ENCODE measurements around the gene NOS1.

NOS1 gene

DNA sequence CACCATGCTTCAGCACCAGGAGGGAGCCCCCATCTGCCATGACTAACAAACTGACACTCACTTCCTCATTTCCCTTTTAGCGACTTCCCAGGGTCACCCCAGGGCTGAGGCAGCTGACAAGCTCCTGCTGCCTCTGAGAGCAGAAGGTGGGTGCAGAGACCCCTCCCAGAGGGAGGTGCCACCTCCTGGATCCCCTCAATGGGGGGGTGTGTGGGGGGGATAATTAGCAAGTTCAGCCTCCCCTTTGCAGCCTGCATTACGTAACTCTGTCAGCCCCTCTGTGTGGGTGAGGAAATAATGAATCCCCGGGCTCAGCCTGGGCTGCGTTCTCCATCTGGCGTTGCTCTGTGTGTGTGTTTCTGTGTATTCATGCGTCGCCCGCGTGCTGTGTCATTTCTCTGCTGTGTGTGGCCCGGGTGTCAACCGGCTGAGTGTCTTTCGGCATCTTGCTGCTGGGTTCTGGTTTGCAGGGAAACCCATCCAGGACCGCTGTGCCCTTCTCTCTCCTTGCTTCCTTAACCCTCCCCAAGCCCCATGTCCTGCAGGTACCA, 28.0 kb downstream of the NOS1 start:
- TF ChIP-seq, protein P1, sequence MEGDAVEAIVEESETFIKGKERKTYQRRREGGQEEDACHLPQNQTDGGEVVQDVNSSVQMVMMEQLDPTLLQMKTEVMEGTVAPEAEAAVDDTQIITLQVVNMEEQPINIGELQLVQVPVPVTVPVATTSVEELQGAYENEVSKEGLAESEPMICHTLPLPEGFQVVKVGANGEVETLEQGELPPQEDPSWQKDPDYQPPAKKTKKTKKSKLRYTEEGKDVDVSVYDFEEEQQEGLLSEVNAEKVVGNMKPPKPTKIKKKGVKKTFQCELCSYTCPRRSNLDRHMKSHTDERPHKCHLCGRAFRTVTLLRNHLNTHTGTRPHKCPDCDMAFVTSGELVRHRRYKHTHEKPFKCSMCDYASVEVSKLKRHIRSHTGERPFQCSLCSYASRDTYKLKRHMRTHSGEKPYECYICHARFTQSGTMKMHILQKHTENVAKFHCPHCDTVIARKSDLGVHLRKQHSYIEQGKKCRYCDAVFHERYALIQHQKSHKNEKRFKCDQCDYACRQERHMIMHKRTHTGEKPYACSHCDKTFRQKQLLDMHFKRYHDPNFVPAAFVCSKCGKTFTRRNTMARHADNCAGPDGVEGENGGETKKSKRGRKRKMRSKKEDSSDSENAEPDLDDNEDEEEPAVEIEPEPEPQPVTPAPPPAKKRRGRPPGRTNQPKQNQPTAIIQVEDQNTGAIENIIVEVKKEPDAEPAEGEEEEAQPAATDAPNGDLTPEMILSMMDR (IDR thresholded peaks at IDR 0.05; ENCODE audit: borderline replicate concordance, insufficient read depth, low read depth, low read length), result no peak
- H3K4me3 ChIP-seq (ENCODE audit: low read depth, low read length), result no peak overlapping the region

DNA sequence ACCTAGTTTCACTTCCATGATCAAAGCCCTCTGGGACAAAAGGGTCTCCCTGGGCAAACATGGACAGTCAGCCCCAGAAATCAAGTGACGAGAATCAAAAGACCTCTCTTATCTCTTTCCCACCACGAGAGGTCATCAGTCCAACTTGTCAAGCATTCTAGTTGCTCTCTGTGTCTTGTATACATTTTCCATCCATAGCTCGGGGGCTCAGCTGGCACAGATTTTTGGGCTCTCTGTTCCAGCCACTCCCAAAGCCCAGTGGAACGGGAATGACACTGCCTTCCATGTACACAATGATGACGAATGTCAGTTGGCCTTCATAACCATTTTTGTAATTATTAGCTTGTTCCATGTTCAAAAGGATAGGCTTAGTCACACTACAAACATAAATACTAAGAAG, 29.7 kb downstream of the NOS1 start:
- H3K4me3 ChIP-seq (ENCODE audit: low read depth, low read length), result no peak overlapping the region
- TF ChIP-seq, protein P1 (IDR thresholded peaks at IDR 0.05; ENCODE audit: borderline replicate concordance, insufficient read depth, low read depth, low read length), result no peak

DNA sequence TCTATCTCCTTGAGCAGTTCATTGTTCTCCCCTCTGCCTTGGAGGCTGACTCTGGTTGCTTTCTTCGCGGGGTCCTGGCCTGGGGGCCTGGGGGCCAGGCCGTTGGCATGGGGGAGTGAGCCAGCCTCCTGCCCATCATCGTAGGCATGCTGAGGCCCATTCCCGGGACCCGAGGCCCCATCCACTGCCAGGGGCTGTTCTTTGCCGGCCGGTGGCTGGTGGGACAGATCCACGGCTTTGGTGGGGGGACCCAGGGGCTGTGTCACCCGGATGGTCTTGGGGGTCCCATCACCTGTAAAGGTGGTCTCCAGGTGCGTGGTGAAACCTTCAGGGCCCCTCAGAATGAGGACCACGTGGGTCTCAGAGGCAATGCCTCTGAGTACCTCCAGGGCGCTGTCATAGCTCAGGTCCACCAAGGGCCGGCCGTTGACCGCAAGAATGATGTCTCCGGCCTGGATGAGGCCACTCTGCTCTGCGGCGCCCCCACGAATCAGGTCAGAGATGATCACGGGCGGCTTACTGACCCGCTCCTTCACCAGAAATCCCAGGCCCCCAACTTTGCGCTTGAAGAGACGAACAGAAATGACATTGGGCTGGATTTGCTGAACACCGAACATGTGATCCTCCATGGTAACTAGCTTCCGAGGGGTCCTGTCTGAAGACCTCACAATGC, 30.8 kb downstream of the NOS1 start:
- H3K4me3 ChIP-seq (ENCODE audit: low read depth, low read length), result no peak overlapping the region
- TF ChIP-seq, protein P1 (IDR thresholded peaks at IDR 0.05; ENCODE audit: borderline replicate concordance, insufficient read depth, low read depth, low read length), result no peak

DNA sequence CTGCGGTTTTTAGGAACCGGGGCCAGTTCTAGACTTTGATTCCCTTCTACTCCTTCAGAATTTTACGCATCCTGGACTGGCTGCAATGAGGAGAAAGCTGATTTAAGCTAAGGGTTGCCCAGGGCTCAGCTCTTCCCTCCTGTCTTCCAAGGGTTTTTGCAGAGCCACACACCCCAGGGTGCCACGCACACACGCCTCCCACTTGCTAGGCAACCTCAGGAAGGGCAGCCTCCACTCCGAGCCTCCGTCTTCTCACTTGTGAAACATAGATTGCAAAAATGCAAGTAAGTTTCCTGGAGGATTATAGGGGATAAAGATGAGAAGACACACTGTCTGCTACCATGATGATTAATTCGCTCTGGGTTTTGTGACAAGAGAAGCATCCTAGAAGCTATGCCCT, 31.7 kb downstream of the NOS1 start:
- TF ChIP-seq, protein P1 (IDR thresholded peaks at IDR 0.05; ENCODE audit: borderline replicate concordance, insufficient read depth, low read depth, low read length), result no peak
- H3K4me3 ChIP-seq (ENCODE audit: low read depth, low read length), result no peak overlapping the region

DNA sequence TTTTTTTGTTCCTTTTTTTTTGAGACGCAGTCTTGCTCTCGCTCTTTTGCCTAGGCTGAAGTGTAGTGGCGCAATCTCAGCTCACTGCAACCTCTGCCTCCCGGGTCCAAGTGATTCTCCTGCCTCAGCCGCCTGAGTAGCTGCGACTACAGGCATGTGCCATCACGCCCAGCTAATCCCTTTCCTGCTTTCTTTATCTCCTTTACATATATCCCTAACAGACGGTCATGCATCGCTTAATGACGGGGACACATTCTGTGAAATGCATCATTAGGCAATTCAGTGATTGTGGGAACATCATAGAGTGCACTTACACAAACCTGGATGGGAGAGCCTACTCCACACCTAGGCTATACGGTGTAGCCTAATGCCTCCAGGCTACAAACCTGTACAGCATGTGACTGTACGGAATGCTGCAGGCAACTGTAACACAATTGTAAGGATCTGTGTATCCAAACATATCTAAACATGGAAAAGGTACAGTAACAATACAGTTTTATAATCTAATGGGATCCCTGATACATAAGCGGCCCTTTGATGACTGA, 32.8 kb downstream of the NOS1 start:
- no peak overlapping the region for H3K4me3 ChIP-seq (ENCODE audit: low read depth, low read length)
- TF ChIP-seq, protein P1 (IDR thresholded peaks at IDR 0.05; ENCODE audit: borderline replicate concordance, insufficient read depth, low read depth, low read length), result no peak

DNA sequence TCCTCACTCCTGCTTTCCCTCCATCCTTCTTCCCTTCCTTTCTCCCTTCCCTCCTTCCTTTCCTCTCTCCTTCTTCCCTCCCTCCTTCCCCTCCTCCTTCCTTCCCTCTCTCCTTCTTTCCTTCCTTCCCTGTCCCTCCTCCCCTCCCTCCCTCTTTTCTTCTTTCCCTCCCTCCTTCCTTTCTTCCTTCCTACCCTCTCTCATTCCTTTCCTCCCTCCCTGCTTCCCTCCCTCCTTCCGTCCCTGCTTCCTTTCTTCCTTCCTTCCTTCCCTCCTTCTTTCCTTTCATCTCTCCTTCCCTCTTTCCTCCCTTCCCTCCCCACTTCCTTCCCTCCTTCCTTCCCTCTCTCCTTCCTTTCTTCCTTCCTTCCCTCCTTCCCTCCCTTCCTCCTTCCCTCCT, 39.0 kb downstream of the NOS1 start:
- H3K4me3 ChIP-seq (ENCODE audit: low read depth, low read length), result no peak overlapping the region
- TF ChIP-seq, protein P1 (IDR thresholded peaks at IDR 0.05; ENCODE audit: borderline replicate concordance, insufficient read depth, low read depth, low read length), result no peak

DNA sequence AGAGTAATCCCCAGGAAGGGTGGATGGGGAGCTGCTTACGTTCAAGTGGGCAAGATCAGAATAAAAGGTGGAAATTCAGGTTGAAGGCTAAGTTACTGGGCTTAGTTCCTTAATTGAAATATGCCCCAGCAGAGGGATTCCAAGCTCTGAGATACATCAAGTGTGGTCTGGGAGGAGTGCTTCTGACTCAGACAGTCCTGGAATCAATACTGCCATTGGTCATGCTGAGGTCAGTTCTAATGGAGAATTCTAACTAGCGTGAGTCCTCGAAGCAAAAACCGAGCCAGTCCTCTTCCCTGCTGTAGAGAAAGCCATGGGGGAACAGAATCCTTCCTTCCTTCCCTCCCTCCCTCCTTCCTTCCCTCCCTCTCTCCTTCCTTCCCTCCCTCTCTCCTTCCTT, 39.9 kb downstream of the NOS1 start:
- no peak overlapping the region for H3K4me3 ChIP-seq (ENCODE audit: low read depth, low read length)
- TF ChIP-seq, protein P1 (IDR thresholded peaks at IDR 0.05; ENCODE audit: borderline replicate concordance, insufficient read depth, low read depth, low read length), result no peak
